ENCODE measurements around the gene ZNF679. TPM values are rescaled to one million over a fixed set of nuclear protein-coding genes. Genes with fewer than 3 reads are reported as not detected.
"Not testable (repeated sequence)": the region's sequence is repeated elsewhere in the genome, so short reads cannot be mapped to it uniquely, and the experiment has no call there.

ZNF679 gene
- total RNA-seq, 4 donors from 2014 or later, result not detected

DNA sequence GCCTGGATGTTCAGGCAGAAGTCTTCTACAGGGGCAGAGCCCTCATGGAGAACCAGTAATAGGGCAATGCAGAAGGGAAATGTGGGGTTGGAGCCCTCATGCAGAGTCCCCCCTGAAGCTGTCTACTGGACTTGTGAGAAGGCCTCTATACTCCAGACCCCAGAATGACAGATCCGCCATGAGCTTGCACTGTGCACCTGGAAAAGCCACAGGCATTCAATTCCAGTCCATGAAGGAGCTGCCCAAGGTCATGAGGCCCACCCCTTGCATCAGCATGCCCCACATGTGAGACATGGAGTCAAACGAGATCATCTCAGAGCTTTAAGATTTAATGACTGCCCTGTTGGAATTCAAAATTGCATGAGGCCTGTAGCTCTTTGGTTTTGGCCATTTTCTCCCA, 4.9 kb upstream of the ZNF679 start:
- TF ChIP-seq, protein P1, sequence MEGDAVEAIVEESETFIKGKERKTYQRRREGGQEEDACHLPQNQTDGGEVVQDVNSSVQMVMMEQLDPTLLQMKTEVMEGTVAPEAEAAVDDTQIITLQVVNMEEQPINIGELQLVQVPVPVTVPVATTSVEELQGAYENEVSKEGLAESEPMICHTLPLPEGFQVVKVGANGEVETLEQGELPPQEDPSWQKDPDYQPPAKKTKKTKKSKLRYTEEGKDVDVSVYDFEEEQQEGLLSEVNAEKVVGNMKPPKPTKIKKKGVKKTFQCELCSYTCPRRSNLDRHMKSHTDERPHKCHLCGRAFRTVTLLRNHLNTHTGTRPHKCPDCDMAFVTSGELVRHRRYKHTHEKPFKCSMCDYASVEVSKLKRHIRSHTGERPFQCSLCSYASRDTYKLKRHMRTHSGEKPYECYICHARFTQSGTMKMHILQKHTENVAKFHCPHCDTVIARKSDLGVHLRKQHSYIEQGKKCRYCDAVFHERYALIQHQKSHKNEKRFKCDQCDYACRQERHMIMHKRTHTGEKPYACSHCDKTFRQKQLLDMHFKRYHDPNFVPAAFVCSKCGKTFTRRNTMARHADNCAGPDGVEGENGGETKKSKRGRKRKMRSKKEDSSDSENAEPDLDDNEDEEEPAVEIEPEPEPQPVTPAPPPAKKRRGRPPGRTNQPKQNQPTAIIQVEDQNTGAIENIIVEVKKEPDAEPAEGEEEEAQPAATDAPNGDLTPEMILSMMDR (IDR thresholded peaks at IDR 0.05), result no peak
- TF ChIP-seq POLR2A (IDR thresholded peaks at IDR 0.05), result no peak
- no peak for TF ChIP-seq EP300 (IDR thresholded peaks at IDR 0.05)
- no peaks in the 10 kb centered on the region for H3K36me3 ChIP-seq
- H3K9me3 ChIP-seq, result peaks cover 0 to 69% (median 10%) of the 10 kb centered on the region in 4 donors
- no peaks in the 10 kb centered on the region for H3K27me3 ChIP-seq
- H3K4me3 ChIP-seq, result no peak overlapping the region
- H3K4me1 ChIP-seq, result no peaks in the 10 kb centered on the region
- no peak for DNase-seq (ENCODE audit: low spot score in 2 of 2)
- H3K27ac ChIP-seq, result no peak overlapping the region
- 32 to 35% methylated on average over 2 of the region's 2 CpGs for whole genome bisulfite sequencing, 2 donors

DNA sequence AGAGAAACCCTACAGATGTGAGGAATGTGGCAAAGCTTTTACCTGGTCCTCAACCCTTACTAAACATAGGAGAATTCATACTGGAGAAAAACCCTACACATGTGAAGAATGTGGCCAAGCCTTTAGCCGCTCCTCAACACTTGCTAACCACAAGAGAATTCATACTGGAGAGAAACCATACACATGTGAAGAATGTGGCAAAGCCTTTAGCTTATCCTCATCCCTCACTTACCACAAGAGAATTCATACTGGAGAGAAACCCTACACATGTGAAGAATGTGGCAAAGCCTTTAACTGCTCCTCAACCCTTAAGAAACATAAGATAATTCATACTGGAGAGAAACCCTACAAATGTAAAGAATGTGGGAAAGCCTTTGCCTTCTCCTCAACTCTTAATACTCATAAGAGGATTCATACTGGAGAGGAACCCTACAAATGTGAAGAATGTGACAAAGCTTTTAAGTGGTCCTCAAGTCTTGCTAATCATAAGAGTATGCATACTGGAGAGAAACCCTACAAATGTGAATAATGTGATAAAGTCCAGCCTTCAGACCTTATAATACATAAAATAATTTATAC, 38.2 kb downstream of the ZNF679 start:
- Histone ChIP-seq H3K27me3 (no peaks in the 10 kb centered on the region), H3K4me1 (no peaks in the 10 kb centered on the region), H3K36me3 (no peaks in the 10 kb centered on the region), H3K4me3 (no peak overlapping the region), H3K9me3 (peaks cover 0 to 53% (median 18%) of the 10 kb centered on the region in 4 donors), H3K27ac (no peak overlapping the region)
- TF ChIP-seq, protein P1 (IDR thresholded peaks at IDR 0.05), result no peak
- TF ChIP-seq POLR2A (IDR thresholded peaks at IDR 0.05) (no peak), EP300 (IDR thresholded peaks at IDR 0.05) (no peak)
- no peak for DNase-seq (ENCODE audit: low spot score in 2 of 2)
- WGBS, 2 donors, result 87 to 88% methylated on average over 1 of the region's 1 CpG

DNA sequence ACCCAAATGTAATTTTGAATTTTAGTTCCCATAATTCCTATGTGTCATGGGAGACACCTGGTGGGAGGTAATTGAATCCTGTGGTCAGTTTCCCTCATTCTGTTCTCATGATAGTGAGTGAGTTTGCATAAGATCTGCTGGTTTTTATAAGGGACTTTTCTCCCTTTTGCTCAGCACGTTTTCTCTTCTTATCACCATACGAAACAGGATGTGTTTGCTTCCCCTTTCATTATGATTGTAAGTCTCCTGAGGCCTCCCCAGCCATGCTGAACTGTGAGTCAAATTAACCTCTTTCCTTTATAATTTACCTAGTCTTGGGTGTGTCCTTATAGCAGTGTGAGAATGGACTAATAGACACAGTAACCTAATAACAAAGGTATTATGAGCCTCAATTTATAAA, 49.4 kb downstream of the ZNF679 start:
- TF ChIP-seq POLR2A (IDR thresholded peaks at IDR 0.05) (no peak), EP300 (IDR thresholded peaks at IDR 0.05) (no peak)
- TF ChIP-seq, protein P1 (IDR thresholded peaks at IDR 0.05), result no peak
- no peak for DNase-seq (ENCODE audit: low spot score in 2 of 2)
- Histone ChIP-seq H3K36me3 (no peaks in the 10 kb centered on the region), H3K4me1 (no peaks in the 10 kb centered on the region), H3K27me3 (no peaks in the 10 kb centered on the region), H3K4me3 (no peak overlapping the region), H3K27ac (no peak overlapping the region), H3K9me3 (peaks cover 0 to 9% (median 0%) of the 10 kb centered on the region in 4 donors)
- 54% methylated on average over 2 of the region's 2 CpGs for WGBS, 2 donors

DNA sequence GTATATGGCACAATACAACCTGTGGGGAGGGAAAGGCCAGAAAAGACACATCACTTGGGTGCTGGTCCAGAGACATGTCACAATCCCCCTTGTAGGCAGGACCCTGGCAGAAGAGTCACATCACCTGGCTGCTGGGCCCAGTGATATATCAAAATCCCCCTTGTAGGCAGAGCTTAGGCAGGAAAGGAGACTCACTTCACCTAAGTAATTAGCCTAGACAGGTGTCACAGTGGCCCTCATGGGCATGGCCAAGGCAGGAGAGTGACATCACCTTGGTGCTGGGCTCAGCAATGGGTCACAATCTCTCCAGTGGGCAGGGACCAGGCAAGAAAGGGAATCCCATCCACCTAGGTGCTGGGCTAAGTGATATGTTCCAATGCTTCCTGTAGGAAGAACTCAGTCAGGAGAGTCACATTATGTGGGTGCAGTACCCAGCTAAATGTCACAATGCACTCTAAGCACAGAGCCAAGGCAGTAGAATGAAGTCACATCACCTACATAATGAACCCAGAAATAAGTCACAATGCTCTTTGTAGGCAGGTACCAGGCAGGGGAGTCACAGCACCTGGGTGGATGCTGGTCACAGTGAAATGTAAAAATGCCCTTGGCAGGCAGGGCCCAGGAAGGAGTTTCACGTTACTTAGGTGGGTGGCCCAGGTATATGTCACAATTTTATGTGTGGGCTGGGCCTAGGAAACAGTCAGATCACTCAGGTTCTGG, 66.6 kb downstream of the ZNF679 start:
- H3K4me3 ChIP-seq, result no peak overlapping the region

GRCh38 chr7:64297418-64297817, 69.1 kb downstream of the ZNF679 start:
- not testable (repeated sequence) for H3K36me3 ChIP-seq; H3K27me3 ChIP-seq; DNase-seq (ENCODE audit: low spot score in 2 of 2); H3K4me1 ChIP-seq; H3K4me3 ChIP-seq; H3K9me3 ChIP-seq; H3K27ac ChIP-seq
- 62 to 70% methylated on average over 1 of the region's 1 CpG for WGBS, 2 donors

More for the DNA sequence above, 66.6 kb downstream of the ZNF679 start:
- Histone ChIP-seq H3K27ac (no peak overlapping the region), H3K27me3 (no peaks in the 10 kb centered on the region), H3K36me3 (no peaks in the 10 kb centered on the region), H3K4me1 (no peaks in the 10 kb centered on the region), H3K9me3 (no peaks in the 10 kb centered on the region)
- no peak for DNase-seq (ENCODE audit: low spot score in 2 of 2)
- WGBS, 2 donors, result 50 to 86% methylated on average over 1 of the region's 1 CpG
- no peak for TF ChIP-seq POLR2A (IDR thresholded peaks at IDR 0.05)
- TF ChIP-seq, protein P1 (IDR thresholded peaks at IDR 0.05), result no peak
- no peak for TF ChIP-seq EP300 (IDR thresholded peaks at IDR 0.05)
